K562 (cell line): ENCODE data around the gene TRIAP1. TPM values are rescaled to one million over a fixed set of nuclear protein-coding genes. Genes with fewer than 3 reads are reported as not detected.

Source experiments
- ATAC-seq: fragments of 200-7000 bp; cut with Tn5 transposase; 3 replicates; pipeline ENCODE4 v1.9.1; 2020; ENCODE audit warnings: moderate library complexity
- BruUV-seq: library from RNA; stranded (reverse); fragments of 400-500 nt; replicated peaks from 2 replicates; lab custom pipeline; 2021; lab: Mats Ljungman, UMichigan
- CTCF ChIA-PET: fragments of 300-600 bp; formaldehyde crosslinking; extraction: SDS; loops from one replicate; lab custom pipeline; 2021; ENCODE audit warnings: low intra/inter-chr PET ratio; lab: Yijun Ruan, JAX
- POLR2A ChIA-PET: fragments of 300-600, 350-650 bp; sonication (Branson Sonifier 250); formaldehyde crosslinking; extraction: SDS; loops from one replicate; lab custom pipeline; 2021; ENCODE audit warnings: antibody characterized with exemption, inconsistent platforms; lab: Yijun Ruan, JAX
- DNase-seq, 4 experiments: peaks; one replicate each; pipeline versions ENCODE4 v3.0.0 to v3.0.0-alpha.2; 2011 to 2018; ENCODE audit warnings: low spot score in 3 of 4, mixed read lengths in 3 of 4; ENCODE audit errors: extremely low read depth in 1 of 4
- FAIRE-seq: peaks from 2 replicates; lab custom pipeline; 2011; peaks lifted over from hg19 to GRCh38; lab: Jason Lieb, UNC
- H2AFZ ChIP-seq: 2 replicates; pipeline ENCODE4 v1.6.0; 2011; ENCODE audit warnings: low read depth, low read length, control low read depth, inconsistent platforms
- H3K27ac ChIP-seq: fragments of 200-600 bp; 3 replicates; pipeline ENCODE4 v1.8.0; 2011; ENCODE audit warnings: low read depth, mild to moderate bottlenecking, control low read depth, inconsistent platforms, low read length, moderate library complexity, mixed read lengths; ENCODE audit errors: extremely low read depth
- H3K27me3 ChIP-seq, 2 experiments: fragments of 300-600 bp in 1 of 2; 2 replicates in 1 of 2; 3 replicates in 1 of 2; pipeline versions ENCODE4 v1.6.0 to v1.8.0; 2011; ENCODE audit warnings: inconsistent platforms in 2 of 2, low read length in 2 of 2, mild to moderate bottlenecking in 1 of 2, mixed read lengths in 1 of 2, moderate library complexity in 1 of 2; ENCODE audit not compliant: control insufficient read depth in 2 of 2, insufficient read depth in 2 of 2
- H3K36me3 ChIP-seq: fragments of 300-600 bp; 3 replicates; pipeline ENCODE4 v1.8.0; 2011; ENCODE audit warnings: mild to moderate bottlenecking, low read length, inconsistent platforms; ENCODE audit not compliant: control insufficient read depth, insufficient read depth
- H3K4me1 ChIP-seq, 2 experiments: fragments of 200-600 bp in 1 of 2; replicated peaks in 1 of 2; 2 replicates in 1 of 2; 3 replicates in 1 of 2; pipeline versions ENCODE4 v1.5.1 to v1.8.0; 2011; ENCODE audit warnings: inconsistent platforms in 2 of 2, low read length in 2 of 2, mild to moderate bottlenecking in 1 of 2, mixed read lengths in 1 of 2, moderate library complexity in 1 of 2; ENCODE audit not compliant: control insufficient read depth in 2 of 2, insufficient read depth in 2 of 2
- H3K4me2 ChIP-seq: 2 replicates; pipeline ENCODE4 v1.6.1; 2011; ENCODE audit warnings: low read length, control low read depth, inconsistent platforms, mixed read lengths; ENCODE audit not compliant: insufficient read depth
- H3K4me3 ChIP-seq: fragments of 200-600 bp; sonication (generic), shearing (Covaris generic); 2 replicates; pipeline ENCODE4 v1.5.1; 2016; ENCODE audit warnings: control low read depth, inconsistent platforms
- H3K79me2 ChIP-seq: fragments of 200-600 bp; 3 replicates; pipeline ENCODE4 v1.8.0; 2011; ENCODE audit warnings: low read length, inconsistent platforms; ENCODE audit not compliant: control insufficient read depth, insufficient read depth
- H3K9ac ChIP-seq, 2 experiments: 2 replicates each; pipeline versions ENCODE4 v1.6.0 to v1.6.1; 2011; ENCODE audit warnings: low read depth in 2 of 2, low read length in 2 of 2, control low read depth in 1 of 2, inconsistent platforms in 1 of 2, mild to moderate bottlenecking in 1 of 2, mixed read lengths in 1 of 2; ENCODE audit not compliant: insufficient read depth in 1 of 2
- H3K9me1 ChIP-seq: one replicate; pipeline ENCODE4 v1.6.0; 2011; ENCODE audit warnings: inconsistent platforms, mild to moderate bottlenecking, low read length, moderate library complexity; ENCODE audit not compliant: control insufficient read depth, insufficient read depth
- H3K9me3 ChIP-seq: replicated peaks from 2 replicates; pipeline ENCODE4 v1.5.1; 2011; ENCODE audit warnings: low read depth, low read length, inconsistent platforms; ENCODE audit not compliant: control insufficient read depth, insufficient read depth
- H4K20me1 ChIP-seq: replicated peaks from 2 replicates; pipeline ENCODE4 v1.6.1; 2011; ENCODE audit warnings: low read length, inconsistent platforms, mixed read lengths; ENCODE audit not compliant: control insufficient read depth, insufficient read depth
- FOXM1 ChIP-seq, 2 experiments: fragments of 450-650 bp in 1 of 2; sonication (generic) in 1 of 2; formaldehyde crosslinking in 1 of 2; IDR thresholded peaks; 2 replicates each; pipeline versions ENCODE4 v1.6.1 to v1.9.0; 2017 to 2022; ENCODE audit warnings: low read depth in 2 of 2, mild to moderate bottlenecking in 2 of 2, missing genetic modification reagents in 1 of 2, moderate library complexity in 1 of 2
- L3MBTL2 ChIP-seq: fragments of 450-650 bp; IDR thresholded peaks from 2 replicates; pipeline ENCODE4 v1.6.1; 2016; ENCODE audit warnings: mild to moderate bottlenecking, moderate library complexity
- LCOR ChIP-seq: sonication (generic); formaldehyde crosslinking; IDR thresholded peaks from 2 replicates; pipeline ENCODE4 v1.8.0; 2022; ENCODE audit warnings: mild to moderate bottlenecking, missing genetic modification reagents
- OTX1 ChIP-seq: fragments of 450-650 bp; formaldehyde crosslinking; IDR thresholded peaks from 2 replicates; pipeline ENCODE4 v1.4.0; 2022; ENCODE audit warnings: mild to moderate bottlenecking
- PHB ChIP-seq: fragments of 250-450 bp; sonication (Bioruptor Pico); IDR thresholded peaks from 2 replicates; pipeline ENCODE4 v1.5.0; 2021
- PHF21A ChIP-seq: fragments of 450-650 bp; IDR thresholded peaks from 2 replicates; pipeline ENCODE4 v1.6.1; 2017; ENCODE audit warnings: low read depth, borderline replicate concordance
- PHF8 ChIP-seq: fragments of 200-600 bp; sonication (generic); IDR thresholded peaks from 2 replicates; pipeline ENCODE4 v1.6.1; 2012; ENCODE audit warnings: mixed run types, mild to moderate bottlenecking, inconsistent platforms, low read length, moderate library complexity, borderline replicate concordance
- RB1 ChIP-seq: fragments of 450-650 bp; IDR thresholded peaks from 2 replicates; pipeline ENCODE4 v1.6.1; 2017; ENCODE audit warnings: low read depth, mild to moderate bottlenecking
- SLC30A9 ChIP-seq: fragments of 250-450 bp; sonication (Bioruptor Pico); IDR thresholded peaks from 2 replicates; pipeline ENCODE4 v1.8.0; 2022; ENCODE audit warnings: mild to moderate bottlenecking, moderate library complexity
- SPI1 ChIP-seq: IDR thresholded peaks from 2 replicates; pipeline ENCODE4 v1.6.1; 2011; ENCODE audit warnings: low read depth, low read length, control low read depth, borderline replicate concordance
- YBX1 ChIP-seq: fragments of 450-650 bp; IDR thresholded peaks from 2 replicates; pipeline ENCODE4 v1.7.1; 2016; ENCODE audit warnings: mild to moderate bottlenecking
- ZBTB1 ChIP-seq: sonication (generic); formaldehyde crosslinking; IDR thresholded peaks from 2 replicates; pipeline ENCODE4 v1.8.1; 2023; ENCODE audit warnings: missing genetic modification reagents, low read depth, mild to moderate bottlenecking, borderline replicate concordance
- ZNF444 ChIP-seq: fragments of 250-450 bp; sonication (Bioruptor Pico); IDR thresholded peaks from 2 replicates; pipeline ENCODE4 v1.4.0; 2020; ENCODE audit warnings: mild to moderate bottlenecking, moderate library complexity
- WGBS: fragments of 100-300 bp; shearing (Covaris generic); methylation state at CpG from one replicate; pipeline ENCODE4 v1.1.6; 2016; ENCODE audit warnings: low coverage, mixed read lengths; ENCODE audit not compliant: insufficient coverage; ENCODE audit errors: missing lambda C conversion rate; 5-methylcytosine and 5-hydroxymethylcytosine counted together
- in situ Hi-C: fragments of 300-500 bp; cut with MboI; formaldehyde crosslinking; loops from 4 replicates; pipeline ENCODE4 v1.15.0; 2018; ENCODE audit warnings: inconsistent platforms, mixed read lengths
- intact Hi-C: fragments of 100-400 bp; cut with micrococcal nuclease; formaldehyde crosslinking; loops from 2 replicates; pipeline ENCODE4 v1.14.2; 2022
- polyA plus RNA-seq, 8 experiments: library from polyadenylated mRNA; depleted of rRNA in 4 of 8; stranded (reverse) in 5 of 8; unstranded in 3 of 8; fragments of >200 nt; fragmentation: Nextera tagmentation in 2 of 8; fragmentation: Illumina TruSeq in 1 of 8; extraction: Ambion mirVana in 2 of 8; extraction: Trizol in 1 of 8; gene quantifications; 2 replicates each; pipeline versions ENCODE4 v1.2.1 to v1.2.3, GENCODE V29; 2011 to 2014; ENCODE audit warnings: inconsistent platforms in 1 of 8, missing spikeins in 1 of 8
- total RNA-seq, 7 experiments: library from RNA; depleted of rRNA in 6 of 7; stranded (reverse); fragments of >200 nt in 6 of 7; fragmentation: Illumina TruSeq in 2 of 7; extraction: Trizol in 2 of 7; gene quantifications; 2 replicates each; pipeline versions ENCODE4 v1.2.1 to v1.2.3, GENCODE V29; 2011 to 2021; ENCODE audit warnings: low replicate concordance in 1 of 7
- TF ChIP-seq, protein P1 (sequence below): sonication (generic); formaldehyde crosslinking; IDR thresholded peaks from 2 replicates; pipeline ENCODE4 v1.9.0; 2022; ENCODE audit warnings: mild to moderate bottlenecking, missing genetic modification reagents
- TF ChIP-seq, protein P2 (sequence below), 3 experiments: fragments of 200-800 bp in 1 of 3; sonication (Bioruptor generic) in 1 of 3; sonication (generic) in 1 of 3; formaldehyde crosslinking in 1 of 3; IDR thresholded peaks; 2 replicates each; pipeline versions ENCODE4 v1.6.1 to v1.8.0; 2016 to 2022; ENCODE audit warnings: mild to moderate bottlenecking in 2 of 3, missing compliant biosample characterization in 2 of 3, missing genetic modification characterization in 2 of 3, missing genetic modification reagents in 1 of 3

Gene TRIAP1
- total and polyA plus RNA-seq, 9 of the 15 experiments (the other 6 are each of a cell fraction or from before 2014, with no cell fraction given) = 37.3 to 354 (median 65.4) TPM

DNA sequence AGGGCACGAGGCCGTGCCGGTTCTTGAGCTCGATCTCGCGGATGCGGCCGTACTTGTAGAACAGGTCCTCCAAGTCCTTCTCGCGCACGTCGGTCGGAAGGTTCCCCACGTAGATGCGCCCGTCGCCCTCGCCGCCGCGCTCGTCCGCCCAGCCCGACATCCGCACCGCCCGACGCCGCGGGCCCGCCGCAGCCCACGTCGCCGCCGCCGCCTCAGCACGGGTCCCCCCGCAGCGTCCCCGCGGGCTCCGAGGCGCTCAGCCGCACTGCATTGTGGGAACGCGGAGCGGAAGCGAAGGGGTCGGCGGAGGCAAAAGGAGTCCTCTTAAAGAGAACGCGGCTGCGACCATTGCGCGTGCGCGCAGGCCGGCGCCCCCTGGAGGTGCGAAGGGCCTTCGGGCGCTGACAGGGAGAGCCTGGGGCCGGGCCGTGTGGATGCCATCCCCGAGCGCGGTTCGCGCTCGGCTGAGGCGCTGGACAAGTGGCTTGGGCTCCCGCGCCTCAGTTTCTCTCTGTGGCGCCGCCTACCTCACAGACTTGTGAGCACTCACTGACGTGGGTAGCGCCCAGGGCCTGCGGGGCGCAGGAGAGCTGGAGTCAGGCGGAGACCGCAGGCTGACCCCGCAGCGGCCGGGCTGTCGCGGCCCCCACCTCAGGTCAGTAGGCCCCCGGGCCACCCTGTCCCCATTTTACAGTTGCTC, 23.4 kb upstream of the TRIAP1 start, which contains the start of gene SRSF9 (continued):
- TF ChIP-seq PHF8 = peak; percentile 85; the same call in 1 of the 2 replicates
- 0 out of 2 replicates have a peak, but pooled peaks have one; percentile 12 for TF ChIP-seq PHF21A
- TF ChIP-seq YBX1 = no peak
- TF ChIP-seq, protein P1, sequence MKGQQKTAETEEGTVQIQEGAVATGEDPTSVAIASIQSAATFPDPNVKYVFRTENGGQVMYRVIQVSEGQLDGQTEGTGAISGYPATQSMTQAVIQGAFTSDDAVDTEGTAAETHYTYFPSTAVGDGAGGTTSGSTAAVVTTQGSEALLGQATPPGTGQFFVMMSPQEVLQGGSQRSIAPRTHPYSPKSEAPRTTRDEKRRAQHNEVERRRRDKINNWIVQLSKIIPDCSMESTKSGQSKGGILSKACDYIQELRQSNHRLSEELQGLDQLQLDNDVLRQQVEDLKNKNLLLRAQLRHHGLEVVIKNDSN (CRISPR knock-in tag) = no peak
- no peak for TF ChIP-seq SLC30A9 (CRISPR knock-in tag)

DNA sequence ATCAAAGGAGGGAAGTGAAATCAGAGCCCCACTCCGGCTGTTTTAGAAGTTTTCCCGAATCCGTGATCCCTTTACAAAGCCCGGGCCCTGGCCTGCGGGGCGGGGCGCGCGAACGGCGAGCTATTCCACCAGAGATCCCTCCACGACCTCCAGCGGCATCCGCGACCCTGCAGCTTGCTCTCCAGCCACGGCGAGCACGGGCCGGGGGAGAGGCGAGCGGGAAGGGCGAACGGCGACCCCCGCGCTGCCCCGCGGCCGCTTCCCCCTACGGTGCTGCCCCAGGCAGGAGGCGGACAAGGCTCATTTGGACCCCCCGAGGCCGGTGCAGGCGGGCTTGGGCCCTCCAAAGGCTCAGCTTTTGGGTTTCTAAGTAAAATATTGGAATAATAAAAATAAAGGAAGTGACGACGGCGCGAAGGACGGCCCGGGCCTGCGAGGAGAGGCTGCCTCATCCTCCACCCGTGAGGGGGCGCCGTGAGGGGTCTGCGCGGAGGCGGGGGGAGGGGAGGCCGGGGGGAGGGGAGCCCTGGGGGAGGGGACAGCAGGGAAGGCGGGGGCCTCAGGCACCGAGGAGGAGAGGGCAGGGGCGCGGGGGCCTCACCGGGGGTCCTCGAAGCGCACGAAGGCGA, 22.8 kb upstream of the TRIAP1 start:
- Histone ChIP-seq H4K20me1 (peaks cover 28% of the 10 kb centered on the region), H3K9ac (peak overlapping the region; percentile 87 to 100), H3K9me3 (no peaks in the 10 kb centered on the region), H3K36me3 (peaks cover 46% of the 10 kb centered on the region), H3K27me3 (no peaks in the 10 kb centered on the region), H2AFZ (peak overlapping the region; percentile 58; the same call in 1 of the 2 replicates), H3K27ac (peak overlapping the region; percentile 96), H3K4me3 (peak overlapping the region; percentile 90), H3K4me1 (peaks cover 20 to 33% of the 10 kb centered on the region in 2 experiments), H3K79me2 (peaks cover 92% of the 10 kb centered on the region), H3K9me1 (no peaks in the 10 kb centered on the region), H3K4me2 (peak overlapping the region; percentile 97)
- POLR2A ChIA-PET = interaction anchor here (0.6 to 3.1 kb wide), 20 partner anchors 9 to 981 kb away, joined by 3 to 23 read pairs (median 4); partner anchors contain the start of genes RNU4-1, RNU4-2 and RPLP0
- in situ Hi-C loops = no loop called here
- WGBS = under 1% methylated on average over 43 of the region's 57 CpGs
- FAIRE-seq (no peak), ATAC-seq (peak; percentile 53), DNase-seq (peak; percentile 64 to 92 (median 86))
- intact Hi-C loops = loop anchor here (1.0 to 5.0 kb wide), 2 partner anchors 27 to 113 kb away; partner anchors contain the start of genes DYNLL1 and POP5
- no TSS peak for BruUV-seq
- CTCF ChIA-PET = interaction anchor here (1.1 kb wide), 1 partner anchor 28 kb away, joined by 3 read pairs; no protein-coding TSS in a partner anchor
- TF ChIP-seq OTX1 (CRISPR knock-in tag) = no peak
- TF ChIP-seq RB1 = 0 out of 2 replicates have a peak, but pooled peaks have one; percentile 30
- TF ChIP-seq FOXM1 (IDR thresholded peaks at IDR 0.05; ENCODE audit: low read depth) = no peak
- TF ChIP-seq FOXM1 (CRISPR knock-in tag; IDR thresholded peaks at IDR 0.05; ENCODE audit: low read depth) = 0 out of 2 replicates have a peak, but pooled peaks have one; percentile 7
- no peak for TF ChIP-seq L3MBTL2
- TF ChIP-seq LCOR (CRISPR knock-in tag) = 0 out of 2 replicates have a peak, but pooled peaks have one; percentile 7
- TF ChIP-seq ZBTB1 (CRISPR knock-in tag) = peak; percentile 36; the same call in 1 of the 2 replicates
- TF ChIP-seq, protein P2, sequence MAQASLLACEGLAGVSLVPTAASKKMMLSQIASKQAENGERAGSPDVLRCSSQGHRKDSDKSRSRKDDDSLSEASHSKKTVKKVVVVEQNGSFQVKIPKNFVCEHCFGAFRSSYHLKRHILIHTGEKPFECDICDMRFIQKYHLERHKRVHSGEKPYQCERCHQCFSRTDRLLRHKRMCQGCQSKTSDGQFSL (CRISPR knock-in tag; IDR thresholded peaks at IDR 0.05) = no peak
- TF ChIP-seq, protein P2 (tag; IDR thresholded peaks at IDR 0.05) = peak in 1 of 2 experiments; percentile 52; a peak in 1 of 4 replicates
- TF ChIP-seq PHB (CRISPR knock-in tag) = 0 out of 2 replicates have a peak, but pooled peaks have one; percentile 39
- TF ChIP-seq SPI1 = peak; percentile 66; the same call in 1 of the 2 replicates
- TF ChIP-seq ZNF444 = 0 out of 2 replicates have a peak, but pooled peaks have one; percentile 56
